CD14-positive monocyte (primary cell): Measurements from ENCODE around the gene APOL3. TPM values are rescaled to one million over a fixed set of nuclear protein-coding genes. Genes with fewer than 3 reads are reported as not detected.
A peak's percentile ranks its signal among the peaks of the same experiment; 100 is the strongest.

Experiments
- DNase-seq, 3 donors: peaks; one replicate each; pipeline ENCODE4 v3.0.0-alpha.2; 2011 to 2022
- H2AFZ ChIP-seq: 2 replicates; pipeline ENCODE4 v1.6.0; 2012; ENCODE audit warnings: mild to moderate bottlenecking, low read depth, low read length, inconsistent platforms; ENCODE audit not compliant: insufficient read depth, poor library complexity, severe bottlenecking
- H3K27ac ChIP-seq, 2 donors: 1 replicate in 1 of 2; 2 replicates in 1 of 2; pipeline ENCODE4 v1.5.1; 2012 to 2013; ENCODE audit warnings: low read length in 2 of 2, control low read depth in 1 of 2, inconsistent platforms in 1 of 2, low read depth in 1 of 2, mild to moderate bottlenecking in 1 of 2
- H3K27me3 ChIP-seq, 2 donors: one replicate each; pipeline versions ENCODE4 v1.6.0 to v1.6.1; 2011 to 2013; ENCODE audit warnings: low read length in 2 of 2; ENCODE audit not compliant: control insufficient read depth in 2 of 2, insufficient read depth in 2 of 2
- H3K36me3 ChIP-seq, 2 donors: replicated peaks in 1 of 2; 1 replicate in 1 of 2; 2 replicates in 1 of 2; pipeline versions ENCODE4 v1.5.1 to v1.6.1; 2012 to 2013; ENCODE audit warnings: low read length in 2 of 2, control low read depth in 1 of 2, inconsistent platforms in 1 of 2, mild to moderate bottlenecking in 1 of 2; ENCODE audit not compliant: insufficient read depth in 2 of 2, control insufficient read depth in 1 of 2
- H3K4me1 ChIP-seq, 2 donors: 1 replicate in 1 of 2; 2 replicates in 1 of 2; pipeline versions ENCODE4 v1.5.1 to v1.6.1; 2012 to 2013; ENCODE audit warnings: low read length in 2 of 2, control low read depth in 1 of 2, inconsistent platforms in 1 of 2, mild to moderate bottlenecking in 1 of 2, moderate library complexity in 1 of 2; ENCODE audit not compliant: insufficient read depth in 2 of 2, control insufficient read depth in 1 of 2
- H3K4me2 ChIP-seq: replicated peaks from 2 replicates; pipeline ENCODE3; 2012; ENCODE audit warnings: low read length, moderate library complexity, mild to moderate bottlenecking; ENCODE audit not compliant: poor library complexity, severe bottlenecking; ENCODE audit errors: extremely low read depth
- H3K4me3 ChIP-seq, 3 experiments: fragments of 200-600 bp in 1 of 3; sonication (generic) in 1 of 3; replicated peaks in 1 of 3; 1 replicate in 2 of 3; 2 replicates in 1 of 3; pipeline ENCODE4 v1.5.1; 2011 to 2013; ENCODE audit warnings: low read length in 3 of 3, mild to moderate bottlenecking in 3 of 3, control low read depth in 2 of 3, low read depth in 2 of 3, inconsistent platforms in 1 of 3, moderate library complexity in 1 of 3
- H3K79me2 ChIP-seq: 2 replicates; pipeline ENCODE4 v1.6.0; 2012; ENCODE audit warnings: mild to moderate bottlenecking, control low read depth, inconsistent platforms, low read length, moderate library complexity; ENCODE audit not compliant: insufficient read depth
- H3K9ac ChIP-seq: 2 replicates; pipeline ENCODE4 v1.6.0; 2017; ENCODE audit warnings: low read length, mild to moderate bottlenecking; ENCODE audit not compliant: insufficient read depth, poor library complexity, severe bottlenecking
- H3K9me3 ChIP-seq, 2 donors: replicated peaks in 1 of 2; 1 replicate in 1 of 2; 2 replicates in 1 of 2; pipeline versions ENCODE4 v1.5.1 to v1.6.1; 2012 to 2013; ENCODE audit warnings: low read length in 2 of 2, control low read depth in 1 of 2; ENCODE audit not compliant: control insufficient read depth in 1 of 2, insufficient read depth in 1 of 2
- H4K20me1 ChIP-seq: 2 replicates; pipeline ENCODE4 v1.6.0; 2012; ENCODE audit warnings: mild to moderate bottlenecking, low read length, control low read depth, moderate library complexity; ENCODE audit not compliant: insufficient read depth
- H3K27ac Mint-ChIP-seq, 7 donors: one replicate each; pipeline ENCODE4 v1.8.0; 2020; ENCODE audit warnings: mild to moderate bottlenecking in 7 of 7, mixed read lengths in 7 of 7, moderate library complexity in 6 of 7, inconsistent platforms in 2 of 7
- H3K27me3 Mint-ChIP-seq, 3 donors: one replicate each; pipeline ENCODE4 v1.8.0; 2021 to 2022; ENCODE audit warnings: low read depth in 3 of 3, mild to moderate bottlenecking in 3 of 3, mixed read lengths in 3 of 3, moderate library complexity in 3 of 3, inconsistent platforms in 1 of 3
- H3K36me3 Mint-ChIP-seq, 2 donors: one replicate each; pipeline ENCODE4 v1.8.0; 2020; ENCODE audit warnings: mixed read lengths in 2 of 2, inconsistent platforms in 1 of 2, mild to moderate bottlenecking in 1 of 2
- H3K4me1 Mint-ChIP-seq: one replicate; pipeline ENCODE4 v1.8.0; 2020; ENCODE audit warnings: mild to moderate bottlenecking, mixed read lengths
- H3K4me3 Mint-ChIP-seq, 2 donors: one replicate each; pipeline ENCODE4 v1.8.0; 2020; ENCODE audit warnings: mild to moderate bottlenecking in 2 of 2, mixed read lengths in 2 of 2, moderate library complexity in 1 of 2
- H3K9me3 Mint-ChIP-seq, 7 donors: one replicate each; pipeline ENCODE4 v1.8.0; 2020 to 2022; ENCODE audit warnings: mixed read lengths in 7 of 7, mild to moderate bottlenecking in 6 of 7, moderate library complexity in 6 of 7, inconsistent platforms in 2 of 7
- WGBS: methylation state at CpG from one replicate; pipeline ENCODE4 v1.1.5; 2013; ENCODE audit warnings: missing lambda C conversion rate; ENCODE audit not compliant: insufficient coverage; 5-methylcytosine and 5-hydroxymethylcytosine counted together
- intact Hi-C, 2 donors: fragments of 100-400 bp; cut with micrococcal nuclease; formaldehyde crosslinking; loops; one replicate each; pipeline versions ENCODE4 v1.15.0 to v1.15.1; 2023
- polyA plus RNA-seq, 3 donors: library from polyadenylated mRNA; depleted of rRNA in 1 of 3; unstranded in 2 of 3; stranded (reverse) in 1 of 3; fragments of 300-500 nt in 2 of 3; fragments of >200 nt in 1 of 3; fragmentation: Illumina TruSeq in 2 of 3; gene quantifications; 1 replicate in 2 of 3; 2 replicates in 1 of 3; pipeline ENCODE4 v1.2.3, GENCODE V29; 2012 to 2021
- TF ChIP-seq, protein P1 (sequence below): fragments of 200-600 bp; IDR thresholded peaks from one replicate; pipeline ENCODE4 v1.8.0; 2022; ENCODE audit warnings: antibody characterized with exemption, mild to moderate bottlenecking

APOL3 gene
- polyA plus RNA-seq, 3 donors: 39.9 to 97.0 (median 61.3) TPM

DNA sequence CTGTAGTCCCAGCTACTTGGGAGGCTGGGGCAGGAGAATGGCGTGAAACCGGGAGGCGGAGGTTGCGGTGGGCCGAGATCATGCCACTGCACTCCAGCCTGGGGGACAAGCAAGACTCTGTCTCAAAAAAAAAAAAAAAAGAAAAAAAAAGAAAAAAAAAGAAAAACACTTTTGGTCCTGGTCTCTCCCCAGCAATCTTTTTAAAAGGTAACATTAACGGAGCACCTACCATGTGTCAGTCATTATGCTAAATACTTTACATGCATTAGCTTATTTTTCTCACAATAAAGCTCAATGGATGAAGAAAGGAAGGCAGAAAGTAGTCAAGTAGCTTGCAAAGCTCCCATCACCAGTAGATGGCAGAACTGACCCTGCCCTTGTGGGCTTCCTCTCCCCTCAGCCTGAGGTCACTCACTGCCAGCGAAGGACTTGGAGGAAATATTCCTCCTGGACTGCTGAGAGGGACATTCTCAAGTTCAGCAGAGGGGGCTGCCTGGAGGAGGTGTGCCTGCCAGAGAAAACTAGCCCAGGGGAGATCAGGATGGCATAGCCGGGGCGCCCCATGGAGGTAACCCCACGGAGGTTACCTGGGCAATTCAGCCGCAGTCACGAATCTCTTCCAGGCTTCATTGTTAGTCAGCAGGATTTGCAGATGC is 15.5 kb downstream of the APOL3 start:
- no peaks in the 10 kb centered on the region for H3K9me3 ChIP-seq
- H3K9ac ChIP-seq: no peak overlapping the region
- DNase-seq: peak; percentile 25 to 64 (median 57)
- Mint-ChIP-seq H3K36me3 (peaks cover 93 to 94% of the 10 kb centered on the region in 2 donors), H3K4me3 (no peak overlapping the region), H3K4me1 (peaks cover 29% of the 10 kb centered on the region), H3K9me3 (no peaks in the 10 kb centered on the region), H3K27ac (peak overlapping the region in 3 of 7 donors; percentile 59 to 75 (median 64)), H3K27me3 (peaks cover 0 to 1% (median 0%) of the 10 kb centered on the region in 3 donors)
- peaks cover 15% of the 10 kb centered on the region in 2 donors for H3K4me1 ChIP-seq
- peaks cover 73 to 93% of the 10 kb centered on the region in 2 donors for H3K36me3 ChIP-seq
- WGBS: 98% methylated on average over 10 of the region's 12 CpGs
- H3K27me3 ChIP-seq: no peaks in the 10 kb centered on the region
- H3K27ac ChIP-seq: no peak overlapping the region
- no peak overlapping the region for H3K4me2 ChIP-seq
- TF ChIP-seq, protein P1, sequence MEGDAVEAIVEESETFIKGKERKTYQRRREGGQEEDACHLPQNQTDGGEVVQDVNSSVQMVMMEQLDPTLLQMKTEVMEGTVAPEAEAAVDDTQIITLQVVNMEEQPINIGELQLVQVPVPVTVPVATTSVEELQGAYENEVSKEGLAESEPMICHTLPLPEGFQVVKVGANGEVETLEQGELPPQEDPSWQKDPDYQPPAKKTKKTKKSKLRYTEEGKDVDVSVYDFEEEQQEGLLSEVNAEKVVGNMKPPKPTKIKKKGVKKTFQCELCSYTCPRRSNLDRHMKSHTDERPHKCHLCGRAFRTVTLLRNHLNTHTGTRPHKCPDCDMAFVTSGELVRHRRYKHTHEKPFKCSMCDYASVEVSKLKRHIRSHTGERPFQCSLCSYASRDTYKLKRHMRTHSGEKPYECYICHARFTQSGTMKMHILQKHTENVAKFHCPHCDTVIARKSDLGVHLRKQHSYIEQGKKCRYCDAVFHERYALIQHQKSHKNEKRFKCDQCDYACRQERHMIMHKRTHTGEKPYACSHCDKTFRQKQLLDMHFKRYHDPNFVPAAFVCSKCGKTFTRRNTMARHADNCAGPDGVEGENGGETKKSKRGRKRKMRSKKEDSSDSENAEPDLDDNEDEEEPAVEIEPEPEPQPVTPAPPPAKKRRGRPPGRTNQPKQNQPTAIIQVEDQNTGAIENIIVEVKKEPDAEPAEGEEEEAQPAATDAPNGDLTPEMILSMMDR: peak; percentile 70
- H2AFZ ChIP-seq: no peak overlapping the region
- intact Hi-C loops: loop anchor here in 1 of 2 donors (1.0 kb wide), 1 partner anchor 35 kb away; no protein-coding TSS in a partner anchor
- peaks cover 75% of the 10 kb centered on the region for H4K20me1 ChIP-seq
- no peak overlapping the region for H3K4me3 ChIP-seq
- peaks cover 2% of the 10 kb centered on the region for H3K79me2 ChIP-seq

DNA sequence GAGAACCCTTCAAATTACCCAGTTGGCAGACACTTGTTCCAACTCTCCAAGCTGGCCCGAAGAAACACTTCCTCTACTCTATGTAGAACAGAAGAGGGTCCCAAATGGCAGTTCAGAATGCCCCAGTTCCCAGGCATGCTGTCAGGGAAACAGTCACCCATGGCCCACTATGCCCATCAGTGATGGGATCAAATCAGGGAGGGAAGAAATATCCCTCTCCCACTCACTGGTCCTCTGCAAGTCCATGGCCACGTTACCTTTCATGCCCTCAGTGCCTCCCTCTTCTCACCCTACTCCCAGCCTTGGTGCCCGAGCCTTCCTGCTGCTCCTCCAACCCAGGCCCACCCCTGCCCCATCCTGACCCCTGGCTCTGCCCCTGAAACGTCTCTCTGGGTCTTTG is 16.6 kb downstream of the APOL3 start:
- Mint-ChIP-seq H3K27me3 (peaks cover 0 to 1% (median 0%) of the 10 kb centered on the region in 3 donors), H3K27ac (peak overlapping the region in 1 of 7 donors; percentile 60), H3K4me1 (peaks cover 18% of the 10 kb centered on the region), H3K36me3 (peaks cover 87 to 93% of the 10 kb centered on the region in 2 donors), H3K4me3 (no peak overlapping the region), H3K9me3 (no peaks in the 10 kb centered on the region)
- WGBS: 100% methylated on average over 2 of the region's 4 CpGs
- Histone ChIP-seq H3K27me3 (no peaks in the 10 kb centered on the region), H3K27ac (no peak overlapping the region), H3K36me3 (peaks cover 67 to 88% of the 10 kb centered on the region in 2 donors), H3K4me3 (no peak overlapping the region), H3K9me3 (no peaks in the 10 kb centered on the region), H3K4me2 (no peak overlapping the region), H3K4me1 (peaks cover 4% of the 10 kb centered on the region in 2 donors), H4K20me1 (peaks cover 75% of the 10 kb centered on the region), H3K79me2 (no peaks in the 10 kb centered on the region), H2AFZ (no peak overlapping the region), H3K9ac (no peak overlapping the region)
- no peak for DNase-seq
- intact Hi-C loops: no loop called here
- TF ChIP-seq, protein P1: no peak
